ENCODE results near the gene ALDH1A1.

GRCh38 chr9:72857624-72857996 is 95.2 kb downstream of the ALDH1A1 start:
- TF ChIP-seq CTCF (conservative IDR thresholded peaks at IDR 0.05; ENCODE audit: low read depth, low read length): no peak
- TF ChIP-seq EZH2 (IDR thresholded peaks at IDR 0.05; ENCODE audit: borderline replicate concordance, low read depth, low read length, poor library complexity, severe bottlenecking): no peak
